DND-41 (cell line): ENCODE results near the gene SHMT2.

Source experiments
- EZH2 ChIP-seq: IDR thresholded peaks from 3 replicates; pipeline ENCODE4 v1.6.1; 2012; ENCODE audit warnings: borderline replicate concordance, low read depth, mild to moderate bottlenecking, moderate library complexity, low read length, inconsistent platforms; ENCODE audit not compliant: severe bottlenecking
- TF ChIP-seq, protein P1 (sequence below): IDR thresholded peaks from 2 replicates; pipeline ENCODE4 v1.5.1; 2012; ENCODE audit warnings: borderline replicate concordance, low read length, moderate library complexity, mild to moderate bottlenecking; ENCODE audit not compliant: poor library complexity, severe bottlenecking; ENCODE audit errors: extremely low read depth

DNA sequence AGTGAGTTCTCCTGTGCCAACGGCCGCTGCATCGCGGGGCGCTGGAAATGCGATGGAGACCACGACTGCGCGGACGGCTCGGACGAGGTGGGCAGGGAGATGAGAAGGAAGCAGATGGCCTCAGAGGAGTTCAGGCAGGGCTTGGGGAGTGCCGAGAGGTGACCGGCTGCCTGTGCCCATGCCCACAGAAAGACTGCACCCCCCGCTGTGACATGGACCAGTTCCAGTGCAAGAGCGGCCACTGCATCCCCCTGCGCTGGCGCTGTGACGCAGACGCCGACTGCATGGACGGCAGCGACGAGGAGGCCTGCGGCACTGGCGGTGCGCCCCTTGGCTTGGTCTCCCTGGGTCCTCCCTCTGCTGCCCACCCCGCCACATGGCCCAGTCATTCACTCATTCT is 26.3 kb upstream of the SHMT2 start:
- TF ChIP-seq, protein P1, sequence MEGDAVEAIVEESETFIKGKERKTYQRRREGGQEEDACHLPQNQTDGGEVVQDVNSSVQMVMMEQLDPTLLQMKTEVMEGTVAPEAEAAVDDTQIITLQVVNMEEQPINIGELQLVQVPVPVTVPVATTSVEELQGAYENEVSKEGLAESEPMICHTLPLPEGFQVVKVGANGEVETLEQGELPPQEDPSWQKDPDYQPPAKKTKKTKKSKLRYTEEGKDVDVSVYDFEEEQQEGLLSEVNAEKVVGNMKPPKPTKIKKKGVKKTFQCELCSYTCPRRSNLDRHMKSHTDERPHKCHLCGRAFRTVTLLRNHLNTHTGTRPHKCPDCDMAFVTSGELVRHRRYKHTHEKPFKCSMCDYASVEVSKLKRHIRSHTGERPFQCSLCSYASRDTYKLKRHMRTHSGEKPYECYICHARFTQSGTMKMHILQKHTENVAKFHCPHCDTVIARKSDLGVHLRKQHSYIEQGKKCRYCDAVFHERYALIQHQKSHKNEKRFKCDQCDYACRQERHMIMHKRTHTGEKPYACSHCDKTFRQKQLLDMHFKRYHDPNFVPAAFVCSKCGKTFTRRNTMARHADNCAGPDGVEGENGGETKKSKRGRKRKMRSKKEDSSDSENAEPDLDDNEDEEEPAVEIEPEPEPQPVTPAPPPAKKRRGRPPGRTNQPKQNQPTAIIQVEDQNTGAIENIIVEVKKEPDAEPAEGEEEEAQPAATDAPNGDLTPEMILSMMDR: no peak
- TF ChIP-seq EZH2: no peak
